ENCODE results near the gene ASF1A.

DNA sequence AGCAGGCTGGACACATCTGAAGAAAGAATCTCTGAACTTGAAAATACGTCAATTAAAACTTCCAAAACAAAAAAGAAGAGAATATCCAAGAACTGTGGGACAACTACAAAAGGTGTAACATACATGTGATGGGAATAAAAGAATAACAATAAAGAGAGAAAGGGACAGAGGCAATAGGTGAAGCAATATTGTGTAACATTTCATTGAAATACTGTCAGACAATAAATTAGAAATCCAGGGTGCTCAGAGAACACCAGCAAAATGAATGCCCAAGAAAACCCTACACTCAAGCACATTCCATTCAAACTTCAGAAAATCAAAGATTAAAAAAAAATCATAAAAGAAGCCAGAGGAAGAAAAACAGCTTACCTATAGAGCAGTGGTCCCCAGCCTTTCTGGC is 33.6 kb upstream of the ASF1A start:
- TF ChIP-seq, protein P1, sequence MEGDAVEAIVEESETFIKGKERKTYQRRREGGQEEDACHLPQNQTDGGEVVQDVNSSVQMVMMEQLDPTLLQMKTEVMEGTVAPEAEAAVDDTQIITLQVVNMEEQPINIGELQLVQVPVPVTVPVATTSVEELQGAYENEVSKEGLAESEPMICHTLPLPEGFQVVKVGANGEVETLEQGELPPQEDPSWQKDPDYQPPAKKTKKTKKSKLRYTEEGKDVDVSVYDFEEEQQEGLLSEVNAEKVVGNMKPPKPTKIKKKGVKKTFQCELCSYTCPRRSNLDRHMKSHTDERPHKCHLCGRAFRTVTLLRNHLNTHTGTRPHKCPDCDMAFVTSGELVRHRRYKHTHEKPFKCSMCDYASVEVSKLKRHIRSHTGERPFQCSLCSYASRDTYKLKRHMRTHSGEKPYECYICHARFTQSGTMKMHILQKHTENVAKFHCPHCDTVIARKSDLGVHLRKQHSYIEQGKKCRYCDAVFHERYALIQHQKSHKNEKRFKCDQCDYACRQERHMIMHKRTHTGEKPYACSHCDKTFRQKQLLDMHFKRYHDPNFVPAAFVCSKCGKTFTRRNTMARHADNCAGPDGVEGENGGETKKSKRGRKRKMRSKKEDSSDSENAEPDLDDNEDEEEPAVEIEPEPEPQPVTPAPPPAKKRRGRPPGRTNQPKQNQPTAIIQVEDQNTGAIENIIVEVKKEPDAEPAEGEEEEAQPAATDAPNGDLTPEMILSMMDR (IDR thresholded peaks at IDR 0.05) = no peak
- TF ChIP-seq POLR2A (IDR thresholded peaks at IDR 0.05) = no peak

Data from Peyer's patch (tissue), 4 donors.